Activated T-cell treated with anti-CD3 and anti-CD28 coated beads, Interleukin-2, amount 50 U/mL, for 4 hours (primary cell): ENCODE results near the gene CENPQ. TPM values are rescaled to one million over a fixed set of nuclear protein-coding genes. Genes with fewer than 3 reads are reported as not detected.

Experiments
- ATAC-seq, 2 donors: fragments of 200-7000 bp; cut with Tn5 transposase; one replicate each; pipeline ENCODE4 v1.10.0; 2021
- DNase-seq: peaks from one replicate; pipeline ENCODE4 v3.0.0-alpha.2; 2020
- H3K27me3 Mint-ChIP-seq: one replicate; pipeline ENCODE4 v1.8.0; 2021; ENCODE audit warnings: low read depth, mixed read lengths
- H3K36me3 Mint-ChIP-seq: one replicate; pipeline ENCODE4 v1.8.0; 2022; ENCODE audit warnings: mixed read lengths; ENCODE audit not compliant: insufficient read depth
- H3K4me1 Mint-ChIP-seq: one replicate; pipeline ENCODE4 v1.8.0; 2021; ENCODE audit warnings: low read depth, mixed read lengths
- H3K4me3 Mint-ChIP-seq: one replicate; pipeline ENCODE4 v1.8.0; 2021; ENCODE audit warnings: mild to moderate bottlenecking, moderate library complexity, mixed read lengths
- H3K9me3 Mint-ChIP-seq: one replicate; pipeline ENCODE4 v1.8.0; 2021; ENCODE audit warnings: mixed read lengths
- total RNA-seq, 3 donors: library from RNA; stranded (reverse); gene quantifications; one replicate each; pipeline ENCODE4 v1.2.1, GENCODE V29; 2021

The CENPQ gene
- total RNA-seq, 3 donors from 2014 or later: 10.2 to 14.8 (median 12.4) TPM

DNA sequence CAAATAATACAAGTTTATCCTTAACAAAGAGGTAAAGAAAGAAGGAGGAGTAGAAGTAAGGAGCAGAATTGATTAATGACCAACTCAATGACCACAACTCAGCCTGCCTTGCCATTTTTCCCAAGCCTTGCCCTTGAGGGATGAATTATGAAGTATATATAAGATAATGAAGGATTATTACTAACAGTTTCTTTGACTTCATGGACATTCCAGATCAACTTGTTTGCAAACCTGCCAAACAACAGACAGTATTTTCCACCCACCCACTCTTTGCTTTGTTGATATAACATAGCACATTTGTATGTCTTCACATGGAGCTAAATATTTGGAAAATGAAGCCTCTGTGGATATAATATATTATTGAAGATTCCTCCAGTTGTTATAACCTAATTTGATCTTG is 77.4 kb downstream of the CENPQ start:
- ATAC-seq (no peak), DNase-seq (no peak)

DNA sequence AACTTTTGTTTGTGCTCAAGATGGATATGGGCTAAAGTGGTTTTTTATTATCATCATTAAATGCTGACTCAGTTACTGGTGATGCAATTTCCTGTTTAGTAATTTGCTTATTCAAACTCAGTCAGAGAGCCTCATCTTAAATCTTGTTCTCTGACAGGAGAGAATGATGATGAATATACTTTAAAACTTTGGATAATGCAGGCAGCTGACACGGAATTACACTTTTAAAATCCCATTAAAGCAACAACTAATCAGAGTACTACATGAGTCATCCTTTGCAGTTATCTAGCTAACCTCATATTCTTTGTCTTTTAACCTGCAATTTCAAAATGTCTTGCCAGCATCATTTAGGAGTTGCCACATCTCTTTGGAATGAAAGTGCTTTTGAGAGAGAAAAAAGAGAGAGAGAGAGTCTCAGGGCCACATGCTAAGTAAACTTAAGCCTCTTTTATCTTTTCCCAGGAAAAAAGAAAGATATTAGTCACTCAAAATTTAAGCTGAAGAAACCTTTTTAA is 78.1 kb downstream of the CENPQ start:
- H3K4me3 Mint-ChIP-seq: no peak overlapping the region
- ATAC-seq: no peak
- no peaks in the 10 kb centered on the region for H3K9me3 Mint-ChIP-seq
- no peaks in the 10 kb centered on the region for H3K36me3 Mint-ChIP-seq
- no peaks in the 10 kb centered on the region for H3K27me3 Mint-ChIP-seq
- no peak for DNase-seq
- no peaks in the 10 kb centered on the region for H3K4me1 Mint-ChIP-seq

More for the DNA sequence above, 77.4 kb downstream of the CENPQ start:
- H3K9me3 Mint-ChIP-seq: no peaks in the 10 kb centered on the region
- H3K4me1 Mint-ChIP-seq: no peaks in the 10 kb centered on the region
- H3K36me3 Mint-ChIP-seq: no peaks in the 10 kb centered on the region
- H3K4me3 Mint-ChIP-seq: no peak overlapping the region
- no peaks in the 10 kb centered on the region for H3K27me3 Mint-ChIP-seq

DNA sequence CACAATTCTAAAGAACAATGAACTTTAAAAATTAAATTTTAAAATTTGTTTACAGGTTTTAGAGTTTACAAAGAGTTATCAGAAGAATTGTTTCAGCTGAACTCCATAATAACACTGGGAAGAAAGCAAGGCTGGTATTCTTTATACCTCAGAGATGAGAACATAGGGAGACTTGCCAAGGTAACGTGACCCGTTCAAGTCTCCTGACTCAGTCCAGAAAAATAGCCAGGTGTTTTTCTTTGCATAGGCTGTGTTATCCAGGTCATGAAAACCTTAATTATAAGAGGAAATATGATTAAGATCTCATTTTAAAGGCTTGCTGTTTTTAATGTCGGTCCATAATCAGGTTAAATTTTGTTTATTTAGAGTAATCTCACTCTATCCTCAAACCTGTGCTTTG is 78.8 kb downstream of the CENPQ start:
- H3K4me1 Mint-ChIP-seq: no peaks in the 10 kb centered on the region
- DNase-seq: no peak
- no peak overlapping the region for H3K4me3 Mint-ChIP-seq
- no peaks in the 10 kb centered on the region for H3K9me3 Mint-ChIP-seq
- no peak for ATAC-seq
- H3K27me3 Mint-ChIP-seq: no peaks in the 10 kb centered on the region
- H3K36me3 Mint-ChIP-seq: no peaks in the 10 kb centered on the region

Other genes starting within 250 kb of the CENPQ start
- 10 to 100 TPM in 1 of 3 donors, 1 to 10 TPM in 2; 6.7 to 11.3 (median 7.8) TPM for gene MMUT, start 117 bp upstream of the CENPQ start, total RNA-seq
- not detected for gene GLYATL3, start 36.6 kb downstream of the CENPQ start, total RNA-seq
- gene C6orf141, start 87.3 kb downstream of the CENPQ start, total RNA-seq: under 1 TPM in 1 of 3 donors, not detected in 2; 0.25 TPM
- under 1 TPM in 2 of 3 donors, not detected in 1; 0.22 to 0.32 TPM for gene RHAG, start 173.5 kb downstream of the CENPQ start, total RNA-seq